Endodermal cell (in vitro differentiated cells): ENCODE measurements around the gene UPP2. TPM values are rescaled to one million over a fixed set of nuclear protein-coding genes. Genes with fewer than 3 reads are reported as not detected.

ENCODE experiments used
- DNase-seq: peaks from one replicate; pipeline ENCODE4 v3.0.0-alpha.2; 2017
- H3K27ac ChIP-seq: 2 replicates; pipeline ENCODE4 v1.5.1; 2013; ENCODE audit warnings: mild to moderate bottlenecking, low read depth, low read length, moderate library complexity
- H3K27me3 ChIP-seq: 2 replicates; pipeline ENCODE4 v1.6.1; 2013; ENCODE audit warnings: mild to moderate bottlenecking, low read length, moderate library complexity; ENCODE audit not compliant: insufficient read depth, control insufficient read depth, poor library complexity, severe bottlenecking
- H3K36me3 ChIP-seq: 2 replicates; pipeline ENCODE4 v1.7.0; 2013; ENCODE audit warnings: mild to moderate bottlenecking, low read length, moderate library complexity; ENCODE audit not compliant: control insufficient read depth, insufficient read depth
- H3K4me1 ChIP-seq: one replicate; pipeline ENCODE4 v1.7.0; 2013; ENCODE audit warnings: low read length; ENCODE audit not compliant: control insufficient read depth, insufficient read depth
- H3K4me3 ChIP-seq: 2 replicates; pipeline ENCODE4 v1.5.1; 2013; ENCODE audit warnings: mild to moderate bottlenecking, low read length, moderate library complexity
- H3K9ac ChIP-seq: 2 replicates; pipeline ENCODE4 v1.6.1; 2013; ENCODE audit warnings: mild to moderate bottlenecking, low read length, moderate library complexity; ENCODE audit not compliant: poor library complexity, severe bottlenecking; ENCODE audit errors: extremely low read depth
- H3K9me3 ChIP-seq: 2 replicates; pipeline ENCODE4 v1.6.1; 2013; ENCODE audit warnings: mild to moderate bottlenecking, low read length, moderate library complexity; ENCODE audit not compliant: control insufficient read depth
- H3K27ac Mint-ChIP-seq: 2 replicates; pipeline ENCODE4 v1.8.0; 2020; ENCODE audit warnings: mixed read lengths
- H3K27me3 Mint-ChIP-seq: 2 replicates; pipeline ENCODE4 v1.8.0; 2021; ENCODE audit warnings: mild to moderate bottlenecking, mixed read lengths; ENCODE audit not compliant: insufficient read depth
- H3K36me3 Mint-ChIP-seq: 2 replicates; pipeline ENCODE4 v1.8.0; 2020; ENCODE audit warnings: low read depth, mixed read lengths
- H3K4me1 Mint-ChIP-seq: 2 replicates; pipeline ENCODE4 v1.8.0; 2020; ENCODE audit warnings: mixed read lengths
- H3K4me3 Mint-ChIP-seq: 2 replicates; pipeline ENCODE4 v1.8.0; 2020; ENCODE audit warnings: mild to moderate bottlenecking, moderate library complexity, mixed read lengths
- H3K9me3 Mint-ChIP-seq: 2 replicates; pipeline ENCODE4 v1.8.0; 2020; ENCODE audit warnings: mild to moderate bottlenecking, mixed read lengths
- CTCF ChIP-seq: fragments of 200-600 bp; sonication (generic); conservative IDR thresholded peaks from 2 replicates; pipeline ENCODE4 v1.5.0; 2021; ENCODE audit warnings: antibody characterized with exemption, mild to moderate bottlenecking
- WGBS, 2 experiments: methylation state at CpG; one replicate each; pipeline versions ENCODE4 v1.1.5 to v1.1.7; 2013; ENCODE audit warnings: missing lambda C conversion rate in 2 of 2, mixed read lengths in 1 of 2; ENCODE audit not compliant: insufficient coverage in 1 of 2, insufficient read length in 1 of 2; 5-methylcytosine and 5-hydroxymethylcytosine counted together
- total RNA-seq, 2 donors: library from RNA; stranded (reverse); fragmentation: NEBNext Ultra II Directional in 1 of 2; extraction: Animal tissue kit (Norgen Biotek cat#: 25700) in 1 of 2; gene quantifications; 2 replicates in 1 of 2; 3 replicates in 1 of 2; pipeline ENCODE4 v1.2.1, GENCODE V29; 2021

UPP2 gene
- total RNA-seq, 2 donors from 2014 or later = not detected

- Mint-ChIP-seq H3K36me3 (no peaks in the 10 kb centered on the region), H3K27me3 (no peaks in the 10 kb centered on the region), H3K9me3 (no peaks in the 10 kb centered on the region), H3K4me3 (no peak overlapping the region), H3K4me1 (peaks cover 9% of the 10 kb centered on the region), H3K27ac (no peak overlapping the region)
- no peaks in the 10 kb centered on the region for H3K9me3 ChIP-seq
- H3K27me3 ChIP-seq = no peaks in the 10 kb centered on the region
- no peak overlapping the region for H3K27ac ChIP-seq
- no peak for DNase-seq
- no peak for TF ChIP-seq CTCF
- 90 to 95% methylated on average over 2 to 3 of the region's 3 CpGs for WGBS, 2 experiments
- H3K4me3 ChIP-seq = no peak overlapping the region
- no peaks in the 10 kb centered on the region for H3K4me1 ChIP-seq
- H3K9ac ChIP-seq = no peak overlapping the region
- no peaks in the 10 kb centered on the region for H3K36me3 ChIP-seq
Measured at GRCh38 chr2:158116936-158117335, 15.3 kb downstream of the UPP2 start.

- WGBS, 2 experiments = 92% methylated on average over 1 of the region's 1 CpG; no CpG with 5 or more reads in 1 of the 2 experiments
- H3K27me3 ChIP-seq = no peaks in the 10 kb centered on the region
- Mint-ChIP-seq H3K36me3 (no peaks in the 10 kb centered on the region), H3K9me3 (no peaks in the 10 kb centered on the region), H3K4me1 (peaks cover 9% of the 10 kb centered on the region), H3K27me3 (peaks cover 3% of the 10 kb centered on the region), H3K27ac (no peak overlapping the region), H3K4me3 (no peak overlapping the region)
- H3K36me3 ChIP-seq = no peaks in the 10 kb centered on the region
- DNase-seq = no peak
- H3K9ac ChIP-seq = no peak overlapping the region
- H3K27ac ChIP-seq = no peak overlapping the region
- TF ChIP-seq CTCF = peak; percentile 16
- H3K9me3 ChIP-seq = no peaks in the 10 kb centered on the region
- H3K4me1 ChIP-seq = no peaks in the 10 kb centered on the region
- no peak overlapping the region for H3K4me3 ChIP-seq
Measured at GRCh38 chr2:158120102-158120501, 18.4 kb downstream of the UPP2 start.

GRCh38 chr2:158120664-158121641, 19.3 kb downstream of the UPP2 start:
- no peaks in the 10 kb centered on the region for H3K9me3 ChIP-seq
- no peak for TF ChIP-seq CTCF
- no peak overlapping the region for H3K27ac Mint-ChIP-seq
- no peak for DNase-seq
- H3K36me3 Mint-ChIP-seq = no peaks in the 10 kb centered on the region
- H3K4me1 Mint-ChIP-seq = peaks cover 6% of the 10 kb centered on the region
- no peaks in the 10 kb centered on the region for H3K4me1 ChIP-seq
- no peak overlapping the region for H3K27ac ChIP-seq
- 88 to 91% methylated on average over 5 to 8 of the region's 8 CpGs for WGBS, 2 experiments
- no peaks in the 10 kb centered on the region for H3K27me3 ChIP-seq
- H3K9me3 Mint-ChIP-seq = no peaks in the 10 kb centered on the region
- no peak overlapping the region for H3K4me3 Mint-ChIP-seq
- no peak overlapping the region for H3K9ac ChIP-seq
- no peak overlapping the region for H3K4me3 ChIP-seq
- no peaks in the 10 kb centered on the region for H3K36me3 ChIP-seq
- H3K27me3 Mint-ChIP-seq = peaks cover 3% of the 10 kb centered on the region
